Measurements from ENCODE around the gene HTR6. TPM values are rescaled to one million over a fixed set of nuclear protein-coding genes. Genes with fewer than 3 reads are reported as not detected.

Gene HTR6
- total RNA-seq, 1 donor from 2014 or later: not detected

DNA sequence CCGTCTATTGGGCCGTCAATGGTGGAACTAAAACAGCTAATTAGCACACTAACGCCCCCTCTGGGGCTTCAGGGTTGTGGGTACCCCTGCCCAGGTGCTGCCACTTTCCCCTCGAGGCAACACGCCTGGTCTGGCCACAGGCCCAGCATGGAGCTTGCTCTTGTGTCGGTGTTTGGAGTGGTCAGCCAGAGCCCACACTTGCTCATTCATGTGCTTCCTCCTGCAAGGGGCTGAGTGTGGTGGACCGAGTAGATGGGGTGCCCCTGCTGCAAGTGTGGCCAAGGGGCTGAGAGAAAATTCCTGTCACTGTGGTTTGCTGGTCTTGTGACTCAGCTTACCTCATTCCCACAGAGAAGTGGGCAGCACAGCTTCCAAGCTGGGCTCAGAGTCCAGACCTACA is 25.7 kb downstream of the HTR6 start:
- TF ChIP-seq, protein P1, sequence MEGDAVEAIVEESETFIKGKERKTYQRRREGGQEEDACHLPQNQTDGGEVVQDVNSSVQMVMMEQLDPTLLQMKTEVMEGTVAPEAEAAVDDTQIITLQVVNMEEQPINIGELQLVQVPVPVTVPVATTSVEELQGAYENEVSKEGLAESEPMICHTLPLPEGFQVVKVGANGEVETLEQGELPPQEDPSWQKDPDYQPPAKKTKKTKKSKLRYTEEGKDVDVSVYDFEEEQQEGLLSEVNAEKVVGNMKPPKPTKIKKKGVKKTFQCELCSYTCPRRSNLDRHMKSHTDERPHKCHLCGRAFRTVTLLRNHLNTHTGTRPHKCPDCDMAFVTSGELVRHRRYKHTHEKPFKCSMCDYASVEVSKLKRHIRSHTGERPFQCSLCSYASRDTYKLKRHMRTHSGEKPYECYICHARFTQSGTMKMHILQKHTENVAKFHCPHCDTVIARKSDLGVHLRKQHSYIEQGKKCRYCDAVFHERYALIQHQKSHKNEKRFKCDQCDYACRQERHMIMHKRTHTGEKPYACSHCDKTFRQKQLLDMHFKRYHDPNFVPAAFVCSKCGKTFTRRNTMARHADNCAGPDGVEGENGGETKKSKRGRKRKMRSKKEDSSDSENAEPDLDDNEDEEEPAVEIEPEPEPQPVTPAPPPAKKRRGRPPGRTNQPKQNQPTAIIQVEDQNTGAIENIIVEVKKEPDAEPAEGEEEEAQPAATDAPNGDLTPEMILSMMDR (IDR thresholded peaks at IDR 0.05): no peak
- ATAC-seq: no peak
- no peak overlapping the region for H3K27ac ChIP-seq
- no peaks in the 10 kb centered on the region for H3K27me3 ChIP-seq
- H3K9me3 ChIP-seq: no peaks in the 10 kb centered on the region
- H3K4me1 ChIP-seq: no peaks in the 10 kb centered on the region
- peaks cover 14% of the 10 kb centered on the region for H3K36me3 ChIP-seq
- no peak for DNase-seq
- intact Hi-C loops (cut with DNase I): no loop called here
- H3K4me3 ChIP-seq: no peak overlapping the region

DNA sequence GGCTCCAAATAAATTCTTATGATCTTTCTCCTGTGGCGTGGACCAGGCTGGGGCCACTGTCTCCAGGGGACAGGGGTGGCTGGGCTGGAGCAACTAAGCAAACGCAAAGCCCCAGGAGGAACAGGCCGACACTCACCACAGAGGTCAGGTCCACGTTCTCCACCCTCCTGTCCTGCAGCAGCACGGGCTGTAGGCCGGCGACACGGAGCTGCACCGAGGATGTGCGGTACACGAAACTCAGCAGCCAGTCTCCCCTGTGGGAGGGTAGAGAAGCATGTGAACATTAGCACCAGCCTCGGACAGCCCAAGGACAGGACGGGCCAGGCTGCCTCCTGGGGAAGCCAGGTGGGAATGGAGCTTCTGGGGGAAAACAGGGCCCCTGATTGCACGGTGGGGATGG is 29.6 kb downstream of the HTR6 start:
- DNase-seq (no peak), ATAC-seq (no peak)
- TF ChIP-seq, protein P1 (IDR thresholded peaks at IDR 0.05): no peak
- Histone ChIP-seq H3K36me3 (peaks cover 21% of the 10 kb centered on the region), H3K27me3 (no peaks in the 10 kb centered on the region), H3K27ac (no peak overlapping the region), H3K4me1 (no peaks in the 10 kb centered on the region), H3K9me3 (no peaks in the 10 kb centered on the region), H3K4me3 (no peak overlapping the region)
- intact Hi-C loops (cut with DNase I): no loop called here

DNA sequence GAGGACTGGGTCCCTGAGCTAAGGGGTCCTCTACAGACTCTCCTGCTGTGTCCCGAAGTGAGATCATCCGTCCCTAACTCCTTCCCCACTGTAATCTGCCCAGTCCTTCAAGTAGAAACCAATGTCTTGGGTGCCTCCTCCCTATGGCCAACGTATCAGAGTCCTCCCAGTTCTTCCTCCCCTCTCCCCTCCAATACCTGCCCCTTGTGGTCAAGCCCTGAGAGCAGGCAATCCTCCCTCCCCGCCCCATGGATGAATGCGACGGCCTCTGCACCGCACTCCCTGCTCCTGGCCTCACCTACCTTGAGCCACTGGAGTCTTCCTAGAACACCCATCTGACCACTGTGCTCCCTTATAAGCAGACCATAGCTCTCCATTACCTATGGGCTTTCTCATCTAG is 31.1 kb downstream of the HTR6 start:
- Histone ChIP-seq H3K9me3 (no peaks in the 10 kb centered on the region), H3K4me3 (no peak overlapping the region), H3K27me3 (no peaks in the 10 kb centered on the region), H3K36me3 (peaks cover 21% of the 10 kb centered on the region), H3K4me1 (no peaks in the 10 kb centered on the region), H3K27ac (no peak overlapping the region)
- no peak for ATAC-seq
- no peak for DNase-seq
- intact Hi-C loops (cut with DNase I): no loop called here
- TF ChIP-seq, protein P1 (IDR thresholded peaks at IDR 0.05): no peak

DNA sequence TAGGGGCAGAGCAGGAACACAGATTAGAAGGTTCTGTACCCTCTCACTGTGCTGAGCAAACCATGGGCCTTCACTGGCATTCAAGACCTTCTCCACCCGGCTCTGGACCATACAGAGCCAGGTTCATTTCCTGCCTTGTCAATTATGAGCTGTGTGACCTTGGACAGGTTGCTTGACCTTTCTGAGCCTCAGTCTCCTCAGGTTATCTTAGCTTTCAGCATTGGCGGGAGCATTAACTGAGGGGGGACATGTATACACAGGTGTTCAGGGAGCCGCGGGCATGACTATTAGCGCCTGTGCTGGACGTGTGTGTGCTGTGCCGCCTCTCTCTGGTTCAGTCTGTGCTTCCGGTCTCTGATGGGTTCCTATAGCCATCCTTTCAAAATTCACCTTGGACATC is 32.1 kb downstream of the HTR6 start:
- no peak overlapping the region for H3K27ac ChIP-seq

DNA sequence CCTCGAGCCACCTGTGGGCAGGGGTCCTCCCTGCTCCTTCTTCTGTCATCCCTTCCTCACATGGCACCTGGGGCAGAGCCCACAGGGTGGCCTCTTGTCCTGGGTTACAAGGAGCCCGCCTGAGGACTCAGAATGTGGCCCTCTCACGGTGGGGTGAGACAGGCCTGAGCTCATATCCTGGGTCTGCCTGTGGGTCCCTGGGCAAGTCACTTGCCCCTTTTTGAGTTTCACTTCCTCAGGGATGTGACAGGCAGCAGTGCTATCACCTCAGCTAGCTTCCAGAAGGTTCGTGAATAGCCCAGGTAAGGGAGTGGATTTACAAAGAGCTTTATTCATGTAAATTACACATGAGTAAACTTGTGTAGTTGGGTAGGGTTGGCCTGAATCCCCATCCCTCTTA is 33.5 kb downstream of the HTR6 start:
- Histone ChIP-seq H3K36me3 (peaks cover 20% of the 10 kb centered on the region), H3K4me3 (no peak overlapping the region), H3K27me3 (no peaks in the 10 kb centered on the region), H3K9me3 (no peaks in the 10 kb centered on the region), H3K27ac (no peak overlapping the region), H3K4me1 (no peaks in the 10 kb centered on the region)
- DNase-seq: no peak
- no peak for ATAC-seq
- TF ChIP-seq, protein P1 (IDR thresholded peaks at IDR 0.05): no peak
- intact Hi-C loops (cut with DNase I): no loop called here

More for the DNA sequence above, 32.1 kb downstream of the HTR6 start:
- peaks cover 21% of the 10 kb centered on the region for H3K36me3 ChIP-seq
- intact Hi-C loops (cut with DNase I): no loop called here
- DNase-seq (no peak), ATAC-seq (no peak)
- H3K4me3 ChIP-seq: no peak overlapping the region
- H3K27me3 ChIP-seq: no peaks in the 10 kb centered on the region
- no peaks in the 10 kb centered on the region for H3K9me3 ChIP-seq
- TF ChIP-seq, protein P1 (IDR thresholded peaks at IDR 0.05): no peak
- no peaks in the 10 kb centered on the region for H3K4me1 ChIP-seq

DNA sequence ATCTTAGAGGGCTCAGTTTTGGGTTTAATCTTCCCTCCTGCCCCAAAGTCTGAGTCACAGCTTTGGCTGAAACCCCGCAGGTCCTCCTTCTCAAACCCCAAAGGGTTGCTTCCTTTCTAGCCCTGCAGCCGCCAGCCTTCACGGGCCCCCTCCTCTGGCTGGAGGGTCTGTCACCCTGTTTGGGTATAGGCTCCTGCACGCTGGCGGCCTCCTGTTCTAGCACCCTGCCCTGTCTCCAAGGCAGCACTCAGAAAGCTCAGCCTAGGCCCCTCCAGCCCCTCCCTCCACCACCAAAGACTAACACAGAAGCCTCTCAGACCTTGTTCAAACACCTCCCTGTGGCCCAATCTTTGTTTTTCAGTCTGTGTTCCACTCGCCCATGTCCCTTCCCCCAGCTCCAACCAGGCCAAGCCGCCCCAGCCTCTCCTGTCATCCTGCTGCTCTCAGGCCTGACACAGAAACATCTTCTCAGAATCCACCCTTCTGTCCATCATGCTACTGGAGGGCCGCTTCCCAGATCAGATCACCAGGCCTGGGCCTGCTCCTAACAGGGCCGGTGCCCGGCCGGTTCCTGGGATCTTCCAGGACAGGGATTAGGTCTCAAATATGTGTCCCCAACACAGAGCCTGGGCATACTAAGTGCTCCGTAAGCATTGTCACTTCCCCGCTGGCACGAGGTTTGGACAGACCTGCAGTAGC is 35.6 kb downstream of the HTR6 start:
- H3K4me1 ChIP-seq: no peaks in the 10 kb centered on the region
- H3K27ac ChIP-seq: no peak overlapping the region
- no peaks in the 10 kb centered on the region for H3K27me3 ChIP-seq
- DNase-seq: no peak
- peaks cover 8% of the 10 kb centered on the region for H3K36me3 ChIP-seq
- no peak overlapping the region for H3K4me3 ChIP-seq
- TF ChIP-seq, protein P1 (IDR thresholded peaks at IDR 0.05): no peak
- intact Hi-C loops (cut with DNase I): no loop called here
- H3K9me3 ChIP-seq: no peaks in the 10 kb centered on the region
- ATAC-seq: no peak
